ENCODE data around the gene ZC3H6. TPM values are rescaled to one million over a fixed set of nuclear protein-coding genes. Genes with fewer than 3 reads are reported as not detected.

ZC3H6 gene
- polyA plus RNA-seq, 1 of the 3 experiments (the other 2 are of a cell fraction), result 0.71 TPM

Small RNA genes lying within 50 kb of the gene (small RNA-seq; reads per million reads assigned to genes)
- 0 to 0.06 (median 0) reads per million in 7 experiments for gene AC115115.1

Other genes starting within 250 kb of the ZC3H6 start
- gene TMEM87B, start 220.3 kb upstream of the ZC3H6 start, polyA plus RNA-seq (2012; rRNA removed), result 7.9 and 11.3 TPM in 2 replicates
- gene FBLN7, start 137.2 kb upstream of the ZC3H6 start, polyA plus RNA-seq (2012; rRNA removed), result 1.8 and 4.4 TPM in 2 replicates
- gene ZC3H8, start 20.6 kb upstream of the ZC3H6 start, polyA plus RNA-seq (2012; rRNA removed), result 3.0 and 3.3 TPM in 2 replicates
- 0.76 and 1.2 TPM in 2 replicates for gene RGPD8, start 158.0 kb downstream of the ZC3H6 start, polyA plus RNA-seq (2012; rRNA removed)
- gene TTL, start 206.6 kb downstream of the ZC3H6 start, polyA plus RNA-seq (2012; rRNA removed), result 15.4 and 19.6 TPM in 2 replicates